ENCODE results near the gene ZFHX2. TPM values are rescaled to one million over a fixed set of nuclear protein-coding genes. Genes with fewer than 3 reads are reported as not detected.

Gene ZFHX2
- total RNA-seq, 1 experiment from 2014 or later, result 19.4 TPM

GRCh38 chr14:23569443-23570151, 18.0 kb upstream of the ZFHX2 start:
- peak; percentile 81 for DNase-seq
- no CpG with 5 or more reads among the region's 7 CpGs for WGBS (ENCODE audit: extremely low coverage, insufficient read length, low lambda C conversion rate)

More at GRCh38 chr14:23569443-23570151, 18.0 kb upstream of the ZFHX2 start:
- Histone ChIP-seq H3T11ph (ENCODE audit: low read length) (no peak overlapping the region), H4K8ac (replicated peaks; ENCODE audit: insufficient read length, low read depth, low read length) (no peak overlapping the region), H3K4me2 (ENCODE audit: insufficient read depth, insufficient read length, low read length) (no peak overlapping the region), H3K79me2 (ENCODE audit: insufficient read depth, low read length) (no peaks in the 10 kb centered on the region), H2BK15ac (ENCODE audit: low read depth, low read length) (no peak overlapping the region), H3K23ac (ENCODE audit: insufficient read length, low read depth, low read length) (no peak overlapping the region), H2AK5ac (ENCODE audit: insufficient read length, low read length) (no peak overlapping the region), H3K18ac (ENCODE audit: insufficient read length, low read depth, low read length) (no peak overlapping the region), H2BK5ac (ENCODE audit: insufficient read length, low read length) (no peak overlapping the region), H3K27me3 (ENCODE audit: insufficient read depth, low read length) (no peaks in the 10 kb centered on the region), H3K9me3 (ENCODE audit: control insufficient read depth, low read depth, low read length) (no peaks in the 10 kb centered on the region), H4K91ac (ENCODE audit: insufficient read length, low read depth, low read length) (no peak overlapping the region), H2BK12ac (ENCODE audit: insufficient read length, low read depth, low read length) (no peak overlapping the region), H4K5ac (ENCODE audit: insufficient read length, low read depth, low read length) (no peak overlapping the region), H2BK20ac (ENCODE audit: low read depth, low read length, poor library complexity, severe bottlenecking) (no peak overlapping the region), H3K4ac (ENCODE audit: low read depth, low read length) (no peak overlapping the region), H3K56ac (ENCODE audit: insufficient read length, low read depth, low read length) (no peak overlapping the region), H3K4me1 (ENCODE audit: insufficient read depth, low read length) (peaks cover 9% of the 10 kb centered on the region), H3K14ac (ENCODE audit: insufficient read depth, low read length) (no peak overlapping the region), H2AFZ (ENCODE audit: low read length) (no peak overlapping the region), H3K23me2 (ENCODE audit: insufficient read length, low read depth, low read length, poor library complexity, severe bottlenecking) (peaks cover 3% of the 10 kb centered on the region), H3K9ac (ENCODE audit: extremely low read depth, insufficient read length, low read length) (no peak overlapping the region), H3K79me1 (ENCODE audit: insufficient read depth, low read depth, low read length, poor library complexity, severe bottlenecking) (no peaks in the 10 kb centered on the region), H2BK120ac (ENCODE audit: low read depth, low read length, poor library complexity, severe bottlenecking) (no peak overlapping the region), H4K20me1 (ENCODE audit: control insufficient read depth, insufficient read depth, insufficient read length) (peaks cover 8% of the 10 kb centered on the region), H3K27ac (ENCODE audit: insufficient read length, low read depth, low read length) (no peak overlapping the region)
- Mint-ChIP-seq H3K4me1 (peaks cover 42% of the 10 kb centered on the region in 2 experiments), H3K27me3 (ENCODE audit: low read depth) (peaks cover 18% of the 10 kb centered on the region), H3K4me3 (peak overlapping the region in 1 of 2 experiments; percentile 52; a peak in 2 of 5 replicates), H3K9me3 (no peaks in the 10 kb centered on the region), H3K27ac (peak overlapping the region in 1 of 3 experiments; percentile 92; a peak in 3 of 7 replicates), H3K36me3 (ENCODE audit: insufficient read depth in 1 of 3, low read depth in 3 of 3) (peaks cover 15 to 43% (median 24%) of the 10 kb centered on the region in 3 experiments)
- TF ChIP-seq CTCF (conservative IDR thresholded peaks at IDR 0.05), result no peak

Data from H9 (cell line).